Measurements from ENCODE around the gene RAB3D. TPM values are rescaled to one million over a fixed set of nuclear protein-coding genes. Genes with fewer than 3 reads are reported as not detected.

The RAB3D gene
- total and polyA plus RNA-seq, 10 of the 15 experiments (the other 5 are each of a cell fraction or from before 2014, with no cell fraction given): 1.1 to 15.7 (median 6.2) TPM

DNA sequence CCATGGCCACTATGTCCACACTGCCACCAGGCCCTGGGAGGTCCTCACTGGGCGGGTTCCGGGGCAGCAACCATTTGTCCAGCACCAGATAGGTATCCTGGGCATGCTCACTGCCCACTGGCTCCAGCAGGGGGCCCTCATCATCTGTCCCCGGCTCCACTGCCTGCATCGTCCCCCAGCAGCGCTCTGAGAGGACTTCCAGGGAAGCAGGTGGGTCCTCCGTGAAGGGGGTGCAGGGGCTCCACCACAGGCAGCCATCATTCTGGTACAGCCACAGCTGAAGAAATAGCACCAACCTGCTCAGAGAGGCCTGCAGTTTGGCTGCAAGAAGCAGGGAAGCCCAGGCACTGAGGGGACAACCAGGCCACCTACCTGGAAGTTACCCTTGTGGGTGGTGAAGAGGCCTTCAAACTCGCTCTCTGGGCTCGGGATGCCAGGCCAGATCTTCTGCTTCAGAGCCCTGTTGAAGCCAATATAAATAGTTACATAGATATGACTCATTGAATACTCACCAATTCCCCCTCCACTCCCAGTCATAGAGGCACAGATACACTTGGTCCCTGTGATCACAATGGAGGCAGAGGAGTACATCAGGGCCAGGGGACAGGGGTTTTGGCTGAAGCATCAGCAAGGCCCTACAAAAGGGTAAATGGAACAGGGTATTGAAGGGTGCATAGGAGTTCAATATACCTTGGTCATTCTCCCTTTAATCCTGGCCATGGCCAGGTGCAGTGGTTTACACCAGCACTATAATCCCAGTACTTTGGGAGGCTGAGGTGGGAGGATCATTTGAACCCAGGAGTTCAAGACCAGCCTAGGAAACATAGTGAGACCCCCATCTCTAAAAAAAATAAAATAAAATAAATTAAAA, 39.1 kb upstream of the RAB3D start (continued):
- TF ChIP-seq POLR2AphosphoS2 (IDR thresholded peaks at IDR 0.05; ENCODE audit: low read depth, low read length) (0 out of 2 replicates have a peak, but pooled peaks have one; percentile 23), SMARCA5 (IDR thresholded peaks at IDR 0.05) (no peak), WRNIP1 (IDR thresholded peaks at IDR 0.05; ENCODE audit: borderline replicate concordance, low read depth, low read length) (no peak), JUND (IDR thresholded peaks at IDR 0.05; ENCODE audit: low read depth, low read length) (no peak), TAF1 (IDR thresholded peaks at IDR 0.05; ENCODE audit: borderline replicate concordance, low read depth, low read length) (no peak), GATAD2B (conservative IDR thresholded peaks at IDR 0.05; ENCODE audit: low read depth) (0 out of 2 replicates have a peak, but pooled peaks have one; percentile 35), MEF2A (IDR thresholded peaks at IDR 0.05; ENCODE audit: insufficient read depth, low read depth, low read length) (no peak), PAX5 (IDR thresholded peaks at IDR 0.05; ENCODE audit: borderline replicate concordance, low read depth, low read length) (no peak), KAT2A (conservative IDR thresholded peaks at IDR 0.05; ENCODE audit: control insufficient read depth, low read depth, low read length) (no peak), ZNF24 (IDR thresholded peaks at IDR 0.05) (no peak), YY1 (IDR thresholded peaks at IDR 0.05; ENCODE audit: low read depth, low read length) (no peak), ASH2L (IDR thresholded peaks at IDR 0.05; ENCODE audit: borderline replicate concordance, low read depth) (no peak), ZBED1 (IDR thresholded peaks at IDR 0.05; ENCODE audit: borderline replicate concordance) (no peak), HDGF (IDR thresholded peaks at IDR 0.05) (no peak), MYB (IDR thresholded peaks at IDR 0.05; ENCODE audit: borderline replicate concordance, low read depth, low read length) (no peak), CHD4 (IDR thresholded peaks at IDR 0.05) (no peak), NFYA (IDR thresholded peaks at IDR 0.05; ENCODE audit: borderline replicate concordance, low read depth, low read length) (no peak), IKZF2 (IDR thresholded peaks at IDR 0.05) (no peak), YBX1 (IDR thresholded peaks at IDR 0.05) (no peak)
- TF ChIP-seq, protein P1, sequence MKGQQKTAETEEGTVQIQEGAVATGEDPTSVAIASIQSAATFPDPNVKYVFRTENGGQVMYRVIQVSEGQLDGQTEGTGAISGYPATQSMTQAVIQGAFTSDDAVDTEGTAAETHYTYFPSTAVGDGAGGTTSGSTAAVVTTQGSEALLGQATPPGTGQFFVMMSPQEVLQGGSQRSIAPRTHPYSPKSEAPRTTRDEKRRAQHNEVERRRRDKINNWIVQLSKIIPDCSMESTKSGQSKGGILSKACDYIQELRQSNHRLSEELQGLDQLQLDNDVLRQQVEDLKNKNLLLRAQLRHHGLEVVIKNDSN (IDR thresholded peaks at IDR 0.05; ENCODE audit: borderline replicate concordance, extremely low read length, insufficient read depth, low read depth, low read length): no peak
- TF ChIP-seq, protein P2, sequence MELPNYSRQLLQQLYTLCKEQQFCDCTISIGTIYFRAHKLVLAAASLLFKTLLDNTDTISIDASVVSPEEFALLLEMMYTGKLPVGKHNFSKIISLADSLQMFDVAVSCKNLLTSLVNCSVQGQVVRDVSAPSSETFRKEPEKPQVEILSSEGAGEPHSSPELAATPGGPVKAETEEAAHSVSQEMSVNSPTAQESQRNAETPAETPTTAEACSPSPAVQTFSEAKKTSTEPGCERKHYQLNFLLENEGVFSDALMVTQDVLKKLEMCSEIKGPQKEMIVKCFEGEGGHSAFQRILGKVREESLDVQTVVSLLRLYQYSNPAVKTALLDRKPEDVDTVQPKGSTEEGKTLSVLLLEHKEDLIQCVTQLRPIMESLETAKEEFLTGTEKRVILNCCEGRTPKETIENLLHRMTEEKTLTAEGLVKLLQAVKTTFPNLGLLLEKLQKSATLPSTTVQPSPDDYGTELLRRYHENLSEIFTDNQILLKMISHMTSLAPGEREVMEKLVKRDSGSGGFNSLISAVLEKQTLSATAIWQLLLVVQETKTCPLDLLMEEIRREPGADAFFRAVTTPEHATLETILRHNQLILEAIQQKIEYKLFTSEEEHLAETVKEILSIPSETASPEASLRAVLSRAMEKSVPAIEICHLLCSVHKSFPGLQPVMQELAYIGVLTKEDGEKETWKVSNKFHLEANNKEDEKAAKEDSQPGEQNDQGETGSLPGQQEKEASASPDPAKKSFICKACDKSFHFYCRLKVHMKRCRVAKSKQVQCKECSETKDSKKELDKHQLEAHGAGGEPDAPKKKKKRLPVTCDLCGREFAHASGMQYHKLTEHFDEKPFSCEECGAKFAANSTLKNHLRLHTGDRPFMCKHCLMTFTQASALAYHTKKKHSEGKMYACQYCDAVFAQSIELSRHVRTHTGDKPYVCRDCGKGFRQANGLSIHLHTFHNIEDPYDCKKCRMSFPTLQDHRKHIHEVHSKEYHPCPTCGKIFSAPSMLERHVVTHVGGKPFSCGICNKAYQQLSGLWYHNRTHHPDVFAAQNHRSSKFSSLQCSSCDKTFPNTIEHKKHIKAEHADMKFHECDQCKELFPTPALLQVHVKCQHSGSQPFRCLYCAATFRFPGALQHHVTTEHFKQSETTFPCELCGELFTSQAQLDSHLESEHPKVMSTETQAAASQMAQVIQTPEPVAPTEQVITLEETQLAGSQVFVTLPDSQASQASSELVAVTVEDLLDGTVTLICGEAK (IDR thresholded peaks at IDR 0.05; ENCODE audit: borderline replicate concordance): no peak
- TF ChIP-seq, protein P3, sequence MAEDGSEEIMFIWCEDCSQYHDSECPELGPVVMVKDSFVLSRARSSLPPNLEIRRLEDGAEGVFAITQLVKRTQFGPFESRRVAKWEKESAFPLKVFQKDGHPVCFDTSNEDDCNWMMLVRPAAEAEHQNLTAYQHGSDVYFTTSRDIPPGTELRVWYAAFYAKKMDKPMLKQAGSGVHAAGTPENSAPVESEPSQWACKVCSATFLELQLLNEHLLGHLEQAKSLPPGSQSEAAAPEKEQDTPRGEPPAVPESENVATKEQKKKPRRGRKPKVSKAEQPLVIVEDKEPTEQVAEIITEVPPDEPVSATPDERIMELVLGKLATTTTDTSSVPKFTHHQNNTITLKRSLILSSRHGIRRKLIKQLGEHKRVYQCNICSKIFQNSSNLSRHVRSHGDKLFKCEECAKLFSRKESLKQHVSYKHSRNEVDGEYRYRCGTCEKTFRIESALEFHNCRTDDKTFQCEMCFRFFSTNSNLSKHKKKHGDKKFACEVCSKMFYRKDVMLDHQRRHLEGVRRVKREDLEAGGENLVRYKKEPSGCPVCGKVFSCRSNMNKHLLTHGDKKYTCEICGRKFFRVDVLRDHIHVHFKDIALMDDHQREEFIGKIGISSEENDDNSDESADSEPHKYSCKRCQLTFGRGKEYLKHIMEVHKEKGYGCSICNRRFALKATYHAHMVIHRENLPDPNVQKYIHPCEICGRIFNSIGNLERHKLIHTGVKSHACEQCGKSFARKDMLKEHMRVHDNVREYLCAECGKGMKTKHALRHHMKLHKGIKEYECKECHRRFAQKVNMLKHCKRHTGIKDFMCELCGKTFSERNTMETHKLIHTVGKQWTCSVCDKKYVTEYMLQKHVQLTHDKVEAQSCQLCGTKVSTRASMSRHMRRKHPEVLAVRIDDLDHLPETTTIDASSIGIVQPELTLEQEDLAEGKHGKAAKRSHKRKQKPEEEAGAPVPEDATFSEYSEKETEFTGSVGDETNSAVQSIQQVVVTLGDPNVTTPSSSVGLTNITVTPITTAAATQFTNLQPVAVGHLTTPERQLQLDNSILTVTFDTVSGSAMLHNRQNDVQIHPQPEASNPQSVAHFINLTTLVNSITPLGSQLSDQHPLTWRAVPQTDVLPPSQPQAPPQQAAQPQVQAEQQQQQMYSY (CRISPR knock-in tag; IDR thresholded peaks at IDR 0.05): no peak

Data from GM12878 (cell line).